GM19193 (cell line): ENCODE results near the gene HNRNPM.

Experiments
- POLR2A ChIP-seq: IDR thresholded peaks from 4 replicates; pipeline ENCODE4 v1.6.1; 2011; ENCODE audit not compliant: insufficient read depth, insufficient read length; ENCODE audit errors: extremely low read depth

HNRNPM gene, protein sequence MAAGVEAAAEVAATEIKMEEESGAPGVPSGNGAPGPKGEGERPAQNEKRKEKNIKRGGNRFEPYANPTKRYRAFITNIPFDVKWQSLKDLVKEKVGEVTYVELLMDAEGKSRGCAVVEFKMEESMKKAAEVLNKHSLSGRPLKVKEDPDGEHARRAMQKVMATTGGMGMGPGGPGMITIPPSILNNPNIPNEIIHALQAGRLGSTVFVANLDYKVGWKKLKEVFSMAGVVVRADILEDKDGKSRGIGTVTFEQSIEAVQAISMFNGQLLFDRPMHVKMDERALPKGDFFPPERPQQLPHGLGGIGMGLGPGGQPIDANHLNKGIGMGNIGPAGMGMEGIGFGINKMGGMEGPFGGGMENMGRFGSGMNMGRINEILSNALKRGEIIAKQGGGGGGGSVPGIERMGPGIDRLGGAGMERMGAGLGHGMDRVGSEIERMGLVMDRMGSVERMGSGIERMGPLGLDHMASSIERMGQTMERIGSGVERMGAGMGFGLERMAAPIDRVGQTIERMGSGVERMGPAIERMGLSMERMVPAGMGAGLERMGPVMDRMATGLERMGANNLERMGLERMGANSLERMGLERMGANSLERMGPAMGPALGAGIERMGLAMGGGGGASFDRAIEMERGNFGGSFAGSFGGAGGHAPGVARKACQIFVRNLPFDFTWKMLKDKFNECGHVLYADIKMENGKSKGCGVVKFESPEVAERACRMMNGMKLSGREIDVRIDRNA

DNA sequence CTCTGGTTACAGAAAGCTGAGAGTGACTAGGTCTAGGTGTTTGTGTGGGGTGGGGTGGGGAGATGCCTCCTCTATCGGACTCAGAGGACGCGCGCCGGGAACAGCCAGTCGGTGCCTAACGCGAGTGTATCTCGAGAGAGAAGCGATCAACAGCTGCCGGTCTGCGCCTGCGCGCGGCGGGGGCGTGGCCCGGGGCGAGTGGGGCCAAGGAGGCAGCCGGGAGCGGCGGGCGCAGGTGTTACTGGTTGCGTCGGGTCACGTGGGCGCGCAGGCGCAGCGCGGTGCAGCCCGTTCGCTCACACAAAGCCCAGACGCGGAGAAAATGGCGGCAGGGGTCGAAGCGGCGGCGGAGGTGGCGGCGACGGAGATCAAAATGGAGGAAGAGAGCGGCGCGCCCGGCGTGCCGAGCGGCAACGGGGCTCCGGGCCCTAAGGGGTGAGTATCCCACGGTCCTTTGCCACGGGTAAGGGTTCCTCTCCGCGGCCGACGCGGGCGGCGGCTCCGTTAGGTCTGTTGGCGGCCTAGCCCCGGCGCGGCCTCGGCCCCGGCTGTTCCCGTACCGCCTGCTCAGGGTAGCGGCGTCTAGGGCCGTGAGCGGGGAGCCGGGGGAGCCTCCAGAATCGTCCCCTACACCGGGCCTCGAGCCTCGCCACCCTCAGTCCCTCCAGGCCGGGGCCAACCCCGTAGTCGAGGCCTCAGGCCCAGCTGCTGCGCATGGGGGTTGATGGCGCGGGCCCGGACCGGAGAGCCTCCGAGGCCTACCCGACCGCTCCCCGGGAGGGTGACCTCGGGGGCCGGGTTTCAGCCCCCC lies at the start of gene HNRNPM:
HNRNPM (plus strand) TSS at position 299 of the 811 bp plus-strand sequence; CDS start at position 323, 24 bp downstream.
- TF ChIP-seq POLR2A = peak; percentile 91

DNA sequence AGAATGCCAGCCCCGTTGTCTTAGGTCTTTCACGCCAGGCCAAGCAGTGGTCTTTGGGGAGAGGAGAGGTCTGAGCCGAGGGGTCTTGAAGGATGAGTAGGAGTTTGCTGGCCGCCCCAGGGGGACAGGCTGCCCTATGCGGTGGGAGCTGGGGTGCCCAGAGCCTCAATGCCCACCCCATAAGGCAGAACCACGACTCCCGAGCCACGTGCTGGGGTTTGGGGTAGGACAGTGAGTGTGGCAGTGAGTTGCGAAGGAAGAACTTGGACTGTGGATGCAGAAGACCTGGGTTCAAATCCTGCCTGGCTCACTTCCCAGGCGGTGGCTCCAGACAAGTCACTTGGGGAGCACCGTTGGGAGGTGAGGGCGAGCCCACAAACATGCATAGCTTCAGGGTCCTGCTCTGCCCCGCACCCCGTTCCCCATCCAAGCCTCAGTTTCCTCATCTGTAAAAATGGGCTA lies 49.1 kb upstream of the HNRNPM start:
- no peak for TF ChIP-seq POLR2A

DNA sequence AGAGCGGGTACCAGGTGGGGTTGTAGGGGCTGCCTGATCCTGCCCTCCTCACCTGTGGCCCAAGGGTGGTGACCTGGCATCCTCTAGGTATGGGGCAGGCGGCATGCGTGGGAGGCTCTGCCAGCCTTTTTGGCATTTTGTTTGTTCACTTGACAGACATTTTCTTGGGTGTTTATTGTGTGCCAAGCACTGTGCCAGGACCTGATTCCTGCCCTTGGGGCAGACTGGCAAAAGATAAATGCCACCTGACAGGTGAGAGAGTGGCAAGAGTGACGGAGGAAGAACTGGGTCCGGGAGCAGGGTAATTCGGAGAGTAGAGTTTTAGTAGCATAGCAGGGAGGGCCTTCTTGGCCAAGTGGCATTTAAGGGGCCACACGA lies 48.6 kb upstream of the HNRNPM start:
- no peak for TF ChIP-seq POLR2A

DNA sequence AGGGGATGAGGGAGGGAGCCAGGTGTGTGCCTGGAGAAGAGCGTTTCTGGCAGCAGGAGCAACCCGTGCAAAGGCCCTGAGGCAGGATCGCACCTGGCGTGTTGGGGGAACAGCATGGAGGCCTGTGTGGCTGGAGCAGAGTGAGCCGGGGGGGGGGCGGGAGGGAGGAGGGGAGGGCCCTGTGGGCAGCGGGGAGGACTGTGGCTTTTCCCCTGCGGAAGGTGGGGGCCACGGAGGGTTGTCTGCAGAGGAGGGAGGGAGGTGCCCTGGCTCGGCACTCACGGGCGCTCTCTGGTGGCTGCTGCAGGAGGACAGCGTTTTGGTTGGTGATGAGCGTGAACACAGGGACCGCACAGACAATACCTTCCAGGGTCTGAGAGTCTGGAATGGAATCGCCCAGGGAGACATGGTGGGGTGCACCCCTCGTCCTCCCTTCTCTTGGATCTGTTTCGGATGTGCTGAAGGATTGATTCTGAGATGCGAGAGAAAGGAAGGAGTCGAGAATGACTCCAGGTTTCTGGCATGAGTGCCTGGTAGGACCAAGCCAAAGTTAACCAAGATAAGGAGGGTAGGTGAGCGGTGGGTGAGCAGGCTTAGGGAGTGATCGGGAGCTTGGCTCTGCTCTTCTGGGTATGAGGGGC lies 48.1 kb upstream of the HNRNPM start:
- no peak for TF ChIP-seq POLR2A

DNA sequence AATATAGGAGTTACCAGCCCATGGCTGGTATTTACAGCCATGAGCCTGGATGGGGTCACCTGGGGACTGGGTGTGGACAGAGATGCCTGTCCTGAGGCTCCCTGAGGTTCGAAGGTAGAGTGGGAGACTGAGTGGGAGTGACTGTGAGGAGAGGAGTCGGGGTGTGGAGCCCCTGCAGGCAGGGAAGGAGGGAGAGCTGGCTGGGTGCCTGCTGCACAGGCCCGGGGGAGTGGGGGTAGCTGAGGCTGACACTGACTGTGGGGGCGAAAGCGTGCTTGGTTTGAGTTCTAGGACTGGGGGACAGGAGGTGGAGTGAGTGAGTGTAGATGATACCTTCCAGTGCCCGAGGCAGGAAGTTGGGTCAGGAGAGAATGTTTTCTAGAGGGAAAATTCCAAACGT lies 47.5 kb upstream of the HNRNPM start:
- TF ChIP-seq POLR2A = no peak

DNA sequence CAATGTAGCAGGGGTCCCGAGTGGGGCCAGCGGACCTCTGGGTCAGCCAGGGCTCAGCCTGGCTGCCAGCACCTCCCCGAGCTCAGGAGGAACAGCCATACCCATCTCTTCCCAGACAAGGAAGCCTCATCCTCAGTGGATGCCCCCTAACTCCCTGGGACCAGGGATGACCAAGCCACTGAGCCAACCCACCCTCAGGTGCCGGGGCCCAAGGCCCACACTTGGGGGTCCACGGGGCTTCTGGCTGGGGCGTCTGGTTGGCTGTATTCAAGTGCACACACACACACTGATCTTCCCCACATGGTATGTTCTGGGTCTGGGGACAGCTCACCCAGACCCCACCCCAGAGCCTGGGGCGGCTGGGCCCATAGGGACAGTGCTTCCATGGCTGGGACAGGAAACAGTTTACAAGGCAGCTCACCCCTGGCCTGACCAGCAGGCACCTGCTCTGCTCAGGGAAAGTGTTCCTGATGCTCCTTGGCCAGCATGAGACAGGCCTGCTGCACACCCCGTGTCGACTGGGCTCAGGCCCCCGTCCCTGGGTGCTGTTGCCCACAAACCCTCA lies 46.9 kb upstream of the HNRNPM start:
- no peak for TF ChIP-seq POLR2A

DNA sequence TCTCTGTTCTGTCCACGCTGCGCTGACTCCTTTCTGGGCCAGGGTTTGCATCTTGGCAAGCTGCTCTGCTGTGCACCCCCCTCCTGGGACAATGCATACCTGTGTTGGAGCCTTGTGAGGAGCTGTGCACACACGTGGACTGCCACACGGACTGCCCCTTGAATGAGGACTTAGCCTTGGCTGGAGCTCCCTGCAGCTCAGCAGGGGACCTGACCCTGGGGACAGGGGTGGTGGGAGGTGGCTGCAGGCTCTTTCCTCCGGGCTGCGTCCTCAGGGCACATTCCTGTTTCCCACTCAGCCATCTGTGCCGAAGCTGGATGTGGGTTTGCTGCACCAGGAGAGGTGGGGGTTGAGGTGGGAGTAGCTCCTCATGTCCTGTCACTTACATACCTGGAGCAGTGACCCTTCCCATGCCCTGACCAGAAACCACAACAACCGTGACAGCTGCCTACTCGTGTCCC lies 46.4 kb upstream of the HNRNPM start:
- no peak for TF ChIP-seq POLR2A

DNA sequence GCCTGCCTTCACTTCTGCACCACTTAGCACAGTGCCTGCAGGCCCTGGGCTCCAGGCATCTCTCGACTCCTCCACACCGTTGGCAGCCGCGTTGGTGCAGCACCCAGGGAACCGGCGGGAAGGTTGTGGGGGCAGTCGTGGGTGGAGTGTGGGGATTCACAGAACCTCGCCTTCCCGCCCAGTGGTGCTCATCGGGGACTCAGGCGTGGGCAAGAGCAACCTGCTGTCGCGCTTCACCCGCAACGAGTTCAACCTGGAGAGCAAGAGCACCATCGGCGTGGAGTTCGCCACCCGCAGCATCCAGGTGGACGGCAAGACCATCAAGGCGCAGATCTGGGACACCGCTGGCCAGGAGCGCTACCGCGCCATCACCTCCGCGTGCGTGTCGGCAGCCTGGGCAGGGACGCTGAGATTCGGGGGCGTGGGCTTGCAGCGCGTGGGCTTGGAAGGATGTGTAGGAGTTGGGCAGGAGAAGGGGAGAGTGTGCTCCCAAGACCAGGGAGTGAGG lies 45.0 kb upstream of the HNRNPM start:
- TF ChIP-seq POLR2A = no peak

DNA sequence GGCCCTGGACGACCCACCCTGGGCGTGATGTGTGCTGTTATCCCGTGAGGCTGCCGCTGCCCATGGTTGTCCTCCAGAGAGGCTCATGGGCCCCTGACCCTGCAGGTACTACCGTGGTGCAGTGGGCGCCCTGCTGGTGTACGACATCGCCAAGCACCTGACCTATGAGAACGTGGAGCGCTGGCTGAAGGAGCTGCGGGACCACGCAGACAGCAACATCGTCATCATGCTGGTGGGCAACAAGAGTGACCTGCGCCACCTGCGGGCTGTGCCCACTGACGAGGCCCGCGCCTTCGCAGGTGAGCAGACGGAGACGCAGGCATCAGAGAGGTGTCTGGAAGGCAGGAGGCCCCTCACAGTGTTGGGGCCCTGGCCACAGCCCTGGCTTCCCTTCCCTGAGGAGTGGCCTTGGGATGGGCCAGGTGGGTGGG lies 42.8 kb upstream of the HNRNPM start:
- TF ChIP-seq POLR2A = no peak

DNA sequence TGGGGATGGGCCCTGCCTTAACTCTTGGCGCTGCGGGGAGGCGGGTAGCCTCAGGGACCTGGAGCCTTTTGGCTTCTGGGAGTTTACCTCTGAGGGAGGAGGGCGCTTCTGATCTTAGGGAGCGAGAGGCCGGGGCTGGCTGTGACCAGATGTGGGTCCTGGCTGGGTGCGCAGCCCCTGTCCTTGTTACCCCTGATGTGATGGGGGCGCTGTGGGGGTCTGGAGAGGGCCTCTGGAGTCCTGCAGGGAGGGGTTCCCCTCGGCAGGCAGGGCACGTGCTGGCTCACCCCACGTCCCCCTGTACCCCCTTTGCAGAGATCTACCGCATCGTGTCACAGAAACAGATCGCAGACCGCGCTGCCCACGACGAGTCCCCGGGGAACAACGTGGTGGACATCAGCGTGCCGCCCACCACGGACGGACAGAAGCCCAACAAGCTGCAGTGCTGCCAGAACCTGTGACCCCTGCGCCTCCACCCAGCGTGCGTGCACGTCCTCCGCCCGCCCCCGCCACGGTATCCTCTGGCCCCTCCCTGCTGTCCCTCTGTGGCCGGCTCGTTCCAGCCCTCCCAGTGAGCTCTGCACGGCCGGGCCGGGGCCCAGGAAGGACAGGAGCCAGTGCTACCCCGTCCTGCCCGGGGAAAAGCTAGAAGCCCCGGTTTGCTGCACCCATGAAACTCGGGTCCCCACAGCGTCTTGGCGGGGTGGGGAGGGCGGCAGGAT lies 41.5 kb upstream of the HNRNPM start:
- TF ChIP-seq POLR2A = no peak

DNA sequence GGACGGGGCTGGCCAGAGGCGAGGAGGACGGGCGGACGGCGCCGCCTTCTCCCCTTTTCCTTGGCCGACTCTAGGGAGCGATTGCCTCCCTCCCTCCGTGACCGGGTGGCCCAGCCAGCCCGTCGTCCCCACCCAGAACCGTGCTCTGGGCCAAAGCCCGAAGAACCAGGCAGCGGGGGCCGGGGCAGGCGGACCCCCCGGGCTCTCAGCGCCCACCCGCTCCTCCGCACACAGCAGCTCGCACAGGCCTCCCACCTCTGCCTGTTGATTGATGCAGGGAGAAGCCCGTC lies 41.0 kb upstream of the HNRNPM start:
- no peak for TF ChIP-seq POLR2A

DNA sequence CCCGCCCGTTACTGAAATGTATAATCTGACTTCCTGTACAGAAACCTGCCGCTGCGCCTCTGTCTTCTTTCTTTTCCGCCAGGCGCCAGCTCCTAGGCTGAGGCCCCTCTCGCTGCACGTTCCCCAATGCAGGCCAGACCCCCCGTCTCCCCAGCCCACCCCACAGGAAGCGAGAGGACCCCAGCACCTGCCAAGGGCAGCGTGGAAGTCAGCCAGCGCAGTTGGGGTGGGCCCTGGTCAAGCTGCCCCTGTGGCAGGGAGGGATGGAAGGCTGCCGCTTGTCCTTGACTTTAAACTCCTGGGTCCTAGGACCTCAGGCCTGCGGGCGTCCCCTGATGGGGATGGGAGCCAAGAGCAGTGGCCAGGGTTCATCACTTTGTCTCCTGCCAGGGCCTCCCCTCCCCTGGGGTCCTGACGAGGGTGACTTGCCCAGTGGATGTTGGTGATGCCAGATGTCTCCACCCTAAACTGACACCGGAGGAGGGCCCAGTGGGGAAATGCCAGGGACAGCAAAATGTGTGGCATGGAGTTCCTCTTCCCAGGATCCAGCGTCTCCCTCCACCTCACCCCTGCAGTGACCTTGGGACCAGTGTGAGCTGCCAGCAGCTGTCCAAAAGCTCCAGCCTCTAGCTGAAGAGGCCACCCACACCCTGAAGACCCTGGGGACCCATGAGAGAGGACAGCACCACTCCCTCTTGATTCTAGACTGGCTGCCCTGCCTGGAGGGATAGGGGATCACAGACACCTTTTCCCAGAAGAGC lies 40.2 kb upstream of the HNRNPM start:
- peak; percentile 22 for TF ChIP-seq POLR2A
